HepG2 (cell line): ENCODE data around the gene CFAP45.

Experiments used
- ARHGAP35 ChIP-seq: sonication (generic); formaldehyde crosslinking; IDR thresholded peaks from 2 replicates; pipeline ENCODE4 v1.9.0; 2022; ENCODE audit warnings: mild to moderate bottlenecking, inconsistent platforms, moderate library complexity, missing genetic modification reagents, borderline replicate concordance
- MTA3 ChIP-seq: sonication (generic); formaldehyde crosslinking; IDR thresholded peaks from 2 replicates; pipeline ENCODE4 v1.4.0; 2020; ENCODE audit warnings: missing genetic modification reagents
- NFE2L2 ChIP-seq: fragments of 150-350 bp; IDR thresholded peaks from 2 replicates; pipeline ENCODE4 v1.6.1; 2014; ENCODE audit warnings: low read length
- NONO ChIP-seq, 2 experiments: fragments of 450-650 bp in 1 of 2; sonication (generic) in 1 of 2; formaldehyde crosslinking in 1 of 2; IDR thresholded peaks in 1 of 2; conservative IDR thresholded peaks in 1 of 2; 2 replicates each; pipeline versions ENCODE4 v1.6.1 to v1.8.0; 2017 to 2022; ENCODE audit warnings: mild to moderate bottlenecking in 1 of 2, missing genetic modification reagents in 1 of 2, moderate library complexity in 1 of 2
- POLR2AphosphoS5 ChIP-seq: IDR thresholded peaks from 2 replicates; pipeline ENCODE4 v1.6.1; 2012; ENCODE audit warnings: low read depth, low read length
- PREB ChIP-seq: sonication (generic); formaldehyde crosslinking; IDR thresholded peaks from 2 replicates; pipeline ENCODE4 v1.4.0; 2020; ENCODE audit warnings: missing genetic modification reagents
- SMAD3 ChIP-seq: sonication (generic); formaldehyde crosslinking; IDR thresholded peaks from 2 replicates; pipeline ENCODE4 v1.4.0; 2020; ENCODE audit warnings: missing genetic modification reagents
- SRF ChIP-seq: IDR thresholded peaks from 2 replicates; pipeline ENCODE4 v1.6.1; 2011; ENCODE audit warnings: mild to moderate bottlenecking, low read depth, low read length, moderate library complexity
- TAF1 ChIP-seq: sonication (generic); formaldehyde crosslinking; IDR thresholded peaks from 2 replicates; pipeline ENCODE4 v1.4.0; 2020; ENCODE audit warnings: missing genetic modification reagents
- ZNF510 ChIP-seq: sonication (generic); formaldehyde crosslinking; IDR thresholded peaks from 2 replicates; pipeline ENCODE4 v1.4.0; 2020; ENCODE audit warnings: low read depth, mild to moderate bottlenecking, missing genetic modification reagents
- ZNF777 ChIP-seq: sonication (generic); formaldehyde crosslinking; IDR thresholded peaks from 2 replicates; pipeline ENCODE4 v1.4.0; 2020; ENCODE audit warnings: missing genetic modification reagents

DNA sequence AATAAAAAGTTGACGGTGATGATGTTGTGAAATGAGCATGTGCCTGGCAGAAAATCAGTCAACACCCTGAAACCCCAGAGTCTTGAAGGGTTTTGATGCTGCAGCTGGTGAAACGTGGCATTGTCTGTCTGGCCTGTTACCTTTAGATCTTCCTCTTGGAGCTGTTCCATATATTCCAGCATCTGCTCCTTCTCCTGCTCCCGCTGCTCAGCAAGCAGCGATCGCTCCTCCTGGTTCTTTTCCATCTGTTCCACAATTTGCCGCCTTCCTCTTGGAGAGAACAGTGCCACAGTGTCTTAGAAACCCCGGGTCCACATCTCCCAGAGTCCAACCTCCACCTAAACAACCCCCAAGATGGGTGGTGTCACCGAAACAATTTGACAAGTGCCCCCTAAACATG, 15.7 kb downstream of the CFAP45 start:
- TF ChIP-seq NONO (IDR thresholded peaks at IDR 0.05) (no peak), NONO (CRISPR knock-in tag; conservative IDR thresholded peaks at IDR 0.05) (no peak), NFE2L2 (no peak), MTA3 (no peak), SMAD3 (CRISPR knock-in tag) (no peak), PREB (CRISPR knock-in tag) (no peak), TAF1 (no peak), ZNF510 (CRISPR knock-in tag) (no peak), ARHGAP35 (no peak), ZNF777 (CRISPR knock-in tag) (no peak), POLR2AphosphoS5 (no peak), SRF (no peak)
